HG02852 (cell line): Measurements from ENCODE around the gene ALDH1A2.
"Not testable (repeated sequence)": the region's sequence is repeated elsewhere in the genome, so short reads cannot be mapped to it uniquely, and the experiment has no call there.

ENCODE experiments used
- ATAC-seq: cut with Tn5 transposase; IDR thresholded peaks from one replicate; pipeline ENCODE4 v1.9.1; 2021; ENCODE audit warnings: mild to moderate bottlenecking, moderate library complexity; ENCODE audit not compliant: unreplicated experiment

The ALDH1A2 gene

DNA sequence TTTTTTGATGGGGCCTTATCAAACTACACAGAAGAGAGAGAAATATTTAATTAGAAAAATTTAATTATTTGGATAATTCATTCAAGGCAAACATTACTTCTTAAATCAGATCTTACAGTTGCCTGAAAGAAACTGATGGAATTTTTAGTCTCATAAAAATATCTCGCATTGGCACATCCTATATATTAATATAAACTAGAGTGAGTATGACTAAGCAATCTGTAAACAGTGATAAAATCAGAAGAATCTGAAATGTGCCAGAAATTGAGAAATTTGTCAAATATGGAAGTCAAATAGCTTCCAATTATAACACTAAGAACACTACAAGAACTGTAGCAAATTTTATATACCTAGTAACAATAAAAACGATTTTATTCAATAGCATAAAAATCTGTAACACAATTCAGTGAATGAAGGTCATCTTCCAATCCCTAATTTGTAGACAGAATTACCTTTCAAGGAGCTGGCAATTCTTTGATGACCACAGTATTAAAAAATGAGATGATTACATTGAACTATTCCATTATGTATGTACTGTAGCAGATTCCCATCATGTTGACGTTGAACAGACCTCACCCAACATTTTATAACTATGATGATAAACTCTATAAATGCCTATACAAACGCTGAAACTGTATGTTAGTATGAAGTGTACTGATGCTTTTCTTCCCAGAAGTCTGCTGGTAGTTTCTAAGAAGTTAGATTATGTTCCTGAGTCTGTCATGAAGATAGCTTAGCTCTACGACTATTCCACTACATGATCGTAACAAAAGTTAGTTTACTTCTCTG lies 63.0 kb downstream of the ALDH1A2 start:
- no peak for ATAC-seq

GRCh38 chr15:57999699-58000098 lies 65.8 kb downstream of the ALDH1A2 start:
- not testable (repeated sequence) for ATAC-seq

DNA sequence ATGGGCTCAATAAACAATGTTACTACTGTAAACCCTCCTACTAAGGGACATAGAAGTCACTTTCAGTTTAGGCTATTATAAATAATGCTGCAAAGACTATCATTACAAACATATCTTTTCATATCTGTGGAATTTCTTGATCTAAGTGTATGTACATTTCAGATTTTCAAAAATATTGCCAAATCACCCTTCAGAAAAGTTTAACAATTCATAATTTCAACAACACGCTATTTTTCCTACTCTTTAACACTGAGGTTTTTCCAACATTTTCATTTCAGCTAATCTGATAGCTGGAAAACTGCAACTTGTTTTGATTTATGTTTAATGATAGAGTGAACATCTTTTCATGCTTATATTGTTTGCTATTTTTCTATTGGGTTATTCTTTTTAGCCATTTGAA lies 69.0 kb downstream of the ALDH1A2 start:
- ATAC-seq: no peak

DNA sequence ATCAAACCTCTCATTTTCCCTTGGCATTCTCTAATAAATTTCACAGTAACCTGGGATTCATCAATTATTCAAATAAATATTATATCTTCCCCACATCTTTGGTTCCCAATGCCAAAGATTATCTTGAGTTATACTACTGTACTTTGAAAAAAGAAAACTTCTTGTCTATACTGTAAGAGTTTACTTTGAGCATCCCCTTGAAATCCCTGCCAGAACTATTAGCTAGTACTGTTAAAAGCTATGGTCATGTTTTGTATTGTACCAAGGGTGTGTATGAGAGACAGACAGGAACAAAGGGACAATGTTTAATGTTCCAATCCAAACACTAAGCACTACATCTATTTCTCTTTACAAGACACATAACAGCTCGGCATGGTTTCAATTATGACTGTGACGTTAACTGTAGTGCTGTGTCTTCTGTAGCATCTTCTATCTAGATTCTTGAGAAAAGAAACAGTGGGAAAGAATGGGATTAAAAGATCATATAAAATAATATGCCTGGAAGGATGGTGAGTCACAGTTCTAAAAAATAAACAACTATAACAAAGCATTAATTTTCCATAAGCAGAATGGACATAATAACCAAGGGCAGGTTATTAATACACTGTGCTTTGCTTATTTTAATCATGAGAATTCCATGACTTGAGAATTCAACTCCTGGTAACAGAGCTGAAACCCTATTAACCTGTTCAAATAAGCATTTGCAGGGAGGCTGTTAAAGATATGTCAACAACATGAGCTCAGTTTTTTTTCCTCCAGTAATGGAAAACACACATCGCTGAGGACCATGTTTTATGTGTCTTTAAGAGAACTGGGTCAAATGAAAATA lies 71.1 kb downstream of the ALDH1A2 start:
- no peak for ATAC-seq

GRCh38 chr15:57993409-57994145 lies 71.9 kb downstream of the ALDH1A2 start:
- ATAC-seq: no peak

DNA sequence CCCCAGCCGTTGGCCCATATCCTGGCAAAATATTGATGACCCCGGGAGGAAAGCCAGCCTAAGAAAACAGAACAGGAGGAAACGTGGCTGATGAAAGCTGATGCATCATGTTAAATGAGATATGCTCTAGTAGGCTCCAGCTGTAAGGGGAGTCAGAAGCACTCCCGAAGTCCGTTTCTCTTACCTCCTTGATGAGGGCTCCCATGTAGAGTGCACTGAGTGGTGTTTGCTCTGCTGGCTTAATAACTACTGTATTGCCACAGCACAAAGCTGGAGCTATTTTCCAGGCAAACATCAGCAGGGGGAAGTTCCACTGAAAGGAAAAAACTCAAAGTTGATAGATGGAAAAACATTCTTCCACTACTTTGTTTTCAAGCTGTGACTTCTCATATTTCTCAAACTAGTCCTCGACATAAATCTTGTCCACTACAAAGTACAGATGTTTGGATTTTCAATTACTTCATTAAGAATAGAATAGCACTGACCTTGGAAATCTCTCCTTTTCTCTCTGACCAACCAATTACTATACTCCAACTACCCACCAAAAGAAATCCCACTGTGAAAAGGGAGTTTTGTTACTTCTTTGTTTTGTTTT lies 72.7 kb downstream of the ALDH1A2 start:
- no peak for ATAC-seq

- ATAC-seq: no peak
Observed at GRCh38 chr15:57973534-57973933, 92.0 kb downstream of the ALDH1A2 start.

DNA sequence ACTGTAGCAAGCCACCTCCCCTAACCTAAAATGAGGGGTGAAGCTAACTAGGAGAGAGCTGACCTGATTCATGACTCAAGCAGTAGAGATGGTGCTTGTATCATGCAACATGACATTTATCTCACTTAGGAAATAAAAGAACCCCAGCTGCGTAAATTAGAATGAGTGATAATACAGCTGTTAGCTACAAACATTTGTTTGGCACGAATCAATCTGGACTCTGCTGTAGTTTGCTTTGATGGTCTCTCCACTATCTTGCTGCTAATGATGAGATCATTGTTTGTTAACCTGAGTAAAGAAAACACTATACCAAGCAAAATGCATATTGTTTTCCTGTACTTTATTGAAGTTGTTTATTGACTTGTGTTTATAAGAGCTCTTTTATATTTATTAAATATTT lies 92.6 kb downstream of the ALDH1A2 start:
- ATAC-seq: no peak

DNA sequence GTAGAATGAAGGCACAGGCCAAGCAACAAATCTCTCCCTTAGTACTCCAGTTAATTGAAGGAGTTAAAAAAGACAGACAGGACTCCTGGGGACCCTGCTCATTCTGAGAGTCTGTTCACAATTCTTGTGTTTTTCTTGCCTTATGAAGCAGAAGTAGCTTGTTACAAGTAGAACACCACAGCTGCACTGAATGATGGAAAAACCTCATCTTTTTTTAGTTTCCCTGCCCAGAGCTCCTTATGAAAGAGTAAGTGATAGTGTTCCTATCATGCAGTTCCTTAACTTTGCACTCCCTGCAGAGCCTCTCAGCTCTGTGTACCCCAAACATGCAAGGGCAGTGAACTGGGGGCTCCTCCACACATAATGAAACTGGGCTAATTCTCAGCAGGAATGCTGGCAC lies 95.5 kb downstream of the ALDH1A2 start:
- no peak for ATAC-seq

GRCh38 chr15:57969355-57969754 lies 96.2 kb downstream of the ALDH1A2 start:
- ATAC-seq: no peak

DNA sequence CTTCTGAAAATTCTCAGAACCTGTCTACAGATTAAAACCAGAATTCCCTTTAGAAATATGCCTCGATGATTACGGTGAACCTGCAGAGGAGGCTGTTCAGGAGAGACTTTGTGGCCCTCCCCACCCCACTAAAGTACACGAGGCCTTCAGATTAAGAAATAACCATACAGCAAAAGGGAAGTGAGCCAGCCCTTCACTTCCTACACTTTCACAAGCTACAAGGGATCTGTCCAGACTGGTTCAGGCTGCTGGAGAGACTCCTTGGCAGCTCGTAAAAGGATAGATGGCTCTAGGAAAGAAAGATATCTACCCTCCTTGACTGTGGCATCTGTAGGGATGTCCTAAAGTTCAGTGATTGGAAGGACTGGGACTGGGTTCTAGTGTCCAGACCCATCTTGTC lies 102.6 kb downstream of the ALDH1A2 start:
- ATAC-seq: no peak

DNA sequence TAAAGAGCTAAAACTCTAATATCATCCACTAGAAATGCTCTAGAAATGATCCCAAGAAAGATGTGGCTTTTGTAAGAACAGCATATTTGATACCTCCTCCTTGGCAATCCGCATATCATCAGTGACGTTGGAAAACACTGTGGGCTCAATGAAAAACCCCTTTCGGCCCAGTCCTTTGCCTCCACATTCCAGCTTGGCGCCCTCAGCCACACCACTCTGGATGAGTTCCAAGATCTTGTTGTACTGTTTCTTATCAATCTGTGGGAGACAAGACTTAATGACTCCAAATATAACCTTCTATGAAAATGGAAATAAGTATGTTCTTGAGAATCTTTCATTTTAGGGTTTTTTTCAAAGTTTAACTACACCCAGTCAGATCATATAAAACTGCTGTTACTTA lies 103.6 kb downstream of the ALDH1A2 start:
- no peak for ATAC-seq

GRCh38 chr15:57957113-57957512 lies 108.4 kb downstream of the ALDH1A2 start:
- no peak for ATAC-seq

- no peak for ATAC-seq
Observed at GRCh38 chr15:57953874-57954273, 111.6 kb downstream of the ALDH1A2 start.

- no peak for ATAC-seq
Observed at GRCh38 chr15:57951328-57951932, 114.1 kb downstream of the ALDH1A2 start.

DNA sequence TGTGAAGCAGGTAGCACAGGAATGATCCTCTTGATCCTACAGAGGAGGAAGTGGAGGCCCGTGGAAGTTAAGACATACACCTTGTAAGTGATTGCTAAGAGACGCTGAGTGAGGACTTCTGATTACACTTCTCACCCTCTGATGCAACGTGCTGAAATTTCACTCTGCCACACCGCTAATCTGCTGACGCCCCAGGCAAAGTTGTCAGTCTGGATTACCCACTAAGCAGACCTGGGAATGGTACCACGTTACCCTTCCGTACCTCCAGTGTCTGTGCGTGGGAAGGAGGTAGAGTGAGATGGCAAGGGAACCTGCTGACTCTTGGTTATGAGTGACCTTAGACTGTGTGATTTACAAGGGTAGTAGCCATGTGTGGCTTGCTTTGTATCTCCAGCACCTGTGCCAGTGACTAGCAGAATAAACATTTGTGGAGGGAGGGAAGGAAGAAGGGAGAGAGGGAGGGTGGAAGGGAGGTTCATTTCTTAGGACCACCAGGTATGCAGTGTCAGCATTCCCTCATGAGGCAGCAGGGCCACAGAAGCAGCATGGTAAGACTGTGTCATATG lies 115.0 kb downstream of the ALDH1A2 start:
- ATAC-seq: no peak

- no peak for ATAC-seq
Observed at GRCh38 chr15:57949374-57949943, 116.1 kb downstream of the ALDH1A2 start.

GRCh38 chr15:57948351-57949289 lies 116.9 kb downstream of the ALDH1A2 start:
- no peak for ATAC-seq

- ATAC-seq: no peak
Observed at GRCh38 chr15:57947781-57948180, 117.7 kb downstream of the ALDH1A2 start.
